GM10266 (cell line): ENCODE results near the gene THAP4.

ENCODE experiments used
- DNase-seq: peaks from one replicate; pipeline ENCODE4 v3.0.0; 2012; ENCODE audit errors: extremely low spot score
- CTCF ChIP-seq: IDR thresholded peaks from 2 replicates; pipeline ENCODE4 v1.5.1; 2012; ENCODE audit warnings: mild to moderate bottlenecking, low read depth; ENCODE audit not compliant: control insufficient read depth, insufficient read depth; ENCODE audit errors: missing control alignments

Gene THAP4

GRCh38 chr2:241586564-241587264, 50.2 kb downstream of the THAP4 start:
- no peak for TF ChIP-seq CTCF
- DNase-seq: no peak

- DNase-seq: no peak
- TF ChIP-seq CTCF: no peak
Measured at GRCh38 chr2:241584436-241584835, 52.5 kb downstream of the THAP4 start.

GRCh38 chr2:241582806-241583205, 54.2 kb downstream of the THAP4 start:
- no peak for TF ChIP-seq CTCF
- DNase-seq: no peak

- no peak for DNase-seq
- TF ChIP-seq CTCF: no peak
Measured at GRCh38 chr2:241582328-241582727, 54.6 kb downstream of the THAP4 start.

GRCh38 chr2:241579281-241579680, 57.7 kb downstream of the THAP4 start:
- no peak for DNase-seq
- TF ChIP-seq CTCF: no peak

GRCh38 chr2:241577413-241578122, 59.4 kb downstream of the THAP4 start:
- DNase-seq: no peak
- TF ChIP-seq CTCF: no peak

GRCh38 chr2:241576293-241576654, 60.7 kb downstream of the THAP4 start:
- DNase-seq: no peak
- no peak for TF ChIP-seq CTCF
